GM19023 (cell line): ENCODE results near the gene SLC30A7.
A peak's percentile ranks its signal among the peaks of the same experiment; 100 is the strongest.
"Not testable (repeated sequence)": the region's sequence is repeated elsewhere in the genome, so short reads cannot be mapped to it uniquely, and the experiment has no call there.

Experiments
- ATAC-seq: cut with Tn5 transposase; IDR thresholded peaks from one replicate; pipeline ENCODE4 v1.9.1; 2021; ENCODE audit warnings: mild to moderate bottlenecking, moderate library complexity; ENCODE audit not compliant: unreplicated experiment

The SLC30A7 gene

GRCh38 chr1:100895540-100896480, at the start of gene SLC30A7:
TSS of gene SLC30A7 (plus strand) at chr1:100896090. CDS start at chr1:100896263, 173 bp downstream.
- peak; percentile 72 for ATAC-seq

GRCh38 chr1:100847361-100848082, 48.4 kb upstream of the SLC30A7 start:
- ATAC-seq, result no peak

GRCh38 chr1:100851726-100852125, 44.2 kb upstream of the SLC30A7 start:
- ATAC-seq, result no peak

DNA sequence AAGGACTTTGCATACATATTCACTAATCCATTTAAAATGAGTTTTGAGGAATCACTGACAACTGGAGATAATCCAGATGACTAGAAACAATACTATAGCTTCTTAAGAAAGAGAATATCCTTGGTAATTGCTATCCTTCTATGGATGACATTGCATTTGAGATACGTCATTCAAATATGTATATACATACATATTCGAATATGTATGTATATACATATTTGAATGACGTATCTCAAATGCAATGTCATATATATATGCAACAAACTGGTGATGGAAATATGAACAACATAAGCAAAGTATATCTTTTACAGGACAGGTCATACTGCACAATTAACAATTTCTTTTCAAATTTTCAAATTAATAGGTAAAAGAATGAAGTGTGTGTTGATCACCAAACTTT, 42.9 kb upstream of the SLC30A7 start:
- no peak for ATAC-seq

- not testable (repeated sequence) for ATAC-seq
These were observed 40.8 kb upstream of the SLC30A7 start for GRCh38 chr1:100855116-100855515.

DNA sequence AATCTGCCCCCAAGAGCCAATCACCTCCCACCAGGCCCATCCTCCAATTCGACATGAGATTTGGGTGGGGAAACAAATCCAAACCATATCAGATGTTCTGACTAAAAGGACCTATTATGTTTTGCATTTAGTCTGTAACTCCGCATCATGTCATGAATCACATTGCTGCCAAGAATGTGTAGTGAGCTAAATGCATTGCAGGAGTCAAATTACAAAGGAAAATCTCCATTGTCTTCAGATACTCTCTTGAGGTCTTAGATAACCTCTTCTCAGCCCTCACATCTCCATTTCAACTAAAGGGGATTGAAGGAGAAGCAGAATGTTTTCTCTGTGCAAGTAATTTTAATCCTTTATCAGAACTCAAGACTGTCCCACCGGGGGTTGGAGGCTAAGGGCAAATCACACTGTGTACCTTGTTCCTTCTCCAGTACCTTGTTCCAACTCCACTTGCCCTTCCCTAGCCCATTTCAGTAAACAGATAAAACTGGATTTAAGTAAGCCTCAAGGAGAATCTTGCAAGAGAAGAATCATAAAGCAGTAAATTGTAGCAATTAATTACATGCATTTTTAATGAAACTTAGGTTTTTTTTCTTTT, 35.4 kb upstream of the SLC30A7 start:
- ATAC-seq, result no peak

GRCh38 chr1:100861379-100861778, 34.5 kb upstream of the SLC30A7 start:
- no peak for ATAC-seq

- ATAC-seq, result no peak
These were observed 33.3 kb upstream of the SLC30A7 start for GRCh38 chr1:100862591-100862990.

DNA sequence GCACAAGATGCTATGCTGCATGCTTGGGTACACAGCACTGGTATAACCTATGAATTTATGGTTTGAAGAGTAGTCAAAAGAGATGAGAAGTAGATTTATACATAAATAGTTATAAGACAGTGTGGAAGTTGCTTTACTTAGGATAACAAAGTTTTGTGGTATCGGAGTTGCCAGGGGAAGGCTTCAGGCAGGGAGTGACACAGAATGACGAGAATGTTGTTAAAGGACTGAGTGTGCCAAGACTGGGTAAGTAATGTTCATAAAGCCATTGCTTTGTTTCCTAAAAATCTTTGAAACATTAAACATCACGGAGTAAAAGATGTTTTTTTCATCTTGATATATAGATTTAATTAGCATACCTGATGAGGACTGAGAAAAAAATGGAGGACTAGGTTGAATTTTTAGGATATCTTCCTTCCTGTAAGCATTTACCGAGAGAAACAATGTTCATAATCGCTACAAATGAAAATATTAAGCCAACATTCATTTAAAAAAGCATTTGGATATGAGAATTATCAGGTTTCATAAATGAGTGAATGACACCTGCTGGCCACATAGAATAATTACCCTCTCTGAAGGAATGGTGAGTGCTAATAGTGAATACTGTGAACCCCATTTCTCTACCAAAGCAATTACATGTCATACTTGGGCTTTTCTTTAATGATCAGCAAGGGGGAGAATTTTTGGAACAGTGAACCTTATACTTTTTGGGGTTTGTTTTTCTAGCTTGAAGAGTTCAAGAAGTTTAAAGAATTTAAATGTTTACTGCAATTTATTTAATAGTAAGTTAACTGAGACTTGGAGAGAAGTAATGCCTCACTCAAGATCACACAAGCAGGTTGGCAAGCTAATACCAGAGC, 29.6 kb upstream of the SLC30A7 start:
- no peak for ATAC-seq

DNA sequence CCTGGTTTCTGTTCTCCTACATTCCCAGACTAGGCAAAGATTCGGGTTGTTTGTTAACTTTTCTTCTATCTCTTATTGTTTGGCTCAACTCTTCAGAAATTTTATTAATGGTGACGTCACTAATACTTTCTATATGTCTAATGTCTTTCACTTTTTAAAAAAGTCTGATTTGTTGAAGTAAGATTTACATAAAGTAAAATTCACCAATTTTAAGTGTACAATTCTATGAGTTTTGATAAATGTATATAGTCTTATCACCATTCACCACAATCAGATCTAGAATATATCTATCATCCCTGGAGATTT, 29.0 kb upstream of the SLC30A7 start:
- ATAC-seq, result no peak

- no peak for ATAC-seq
These were observed 27.4 kb upstream of the SLC30A7 start for GRCh38 chr1:100868364-100868995.

DNA sequence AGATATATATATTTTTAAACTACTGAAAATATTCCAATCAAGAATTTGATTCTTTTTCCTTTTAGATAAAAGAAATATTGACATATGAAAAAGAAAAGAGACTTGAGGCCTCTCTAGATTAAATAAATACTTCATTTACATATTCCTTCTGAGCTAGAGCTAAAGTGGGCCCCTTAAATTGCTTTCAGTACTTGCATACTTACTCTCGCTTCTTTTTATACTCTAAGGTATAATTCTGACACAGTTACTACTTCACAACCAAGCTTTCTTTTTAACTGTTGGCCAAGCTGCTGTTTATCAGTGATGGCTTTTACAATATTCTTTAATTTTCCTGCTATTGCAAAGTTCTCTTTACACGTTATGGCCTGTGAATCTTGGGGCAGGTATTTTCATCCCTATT, 25.9 kb upstream of the SLC30A7 start:
- no peak for ATAC-seq

DNA sequence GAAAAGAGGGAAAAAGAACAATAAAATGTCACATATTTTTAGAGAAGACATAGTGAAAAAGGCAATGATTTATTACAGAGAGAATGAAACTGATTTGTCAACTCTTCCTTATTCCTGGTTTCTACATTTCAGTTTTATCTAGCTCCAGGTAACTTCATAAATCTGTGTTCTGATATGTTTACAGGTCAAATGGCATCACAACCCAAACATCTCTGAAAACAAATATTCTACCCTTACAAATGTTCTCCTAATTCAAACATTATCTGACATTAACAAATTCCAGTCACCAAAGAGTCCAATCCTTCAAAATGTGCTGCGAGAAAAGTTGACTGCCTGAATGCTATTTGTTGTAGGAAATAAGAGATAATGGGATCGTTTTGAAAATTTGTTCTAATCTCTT, 21.5 kb upstream of the SLC30A7 start:
- no peak for ATAC-seq

DNA sequence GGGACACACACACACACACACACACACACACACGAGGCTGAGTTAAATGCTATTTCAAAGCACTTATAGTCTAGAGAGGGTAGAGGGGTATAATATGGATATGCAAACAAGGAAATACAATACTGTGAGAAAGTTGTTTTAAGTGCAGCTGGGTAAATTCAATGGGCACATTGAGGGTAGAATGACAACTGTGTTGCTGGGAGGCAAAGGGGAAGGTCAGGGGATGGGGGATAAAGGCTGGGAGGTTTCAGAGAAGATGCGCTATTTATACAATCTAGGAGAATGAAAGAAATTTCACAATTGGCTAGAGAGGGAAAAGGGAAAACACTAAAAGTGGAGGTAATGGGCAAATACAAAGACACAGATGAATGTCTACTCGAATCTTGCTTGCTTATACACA, 20.7 kb upstream of the SLC30A7 start:
- ATAC-seq, result no peak

DNA sequence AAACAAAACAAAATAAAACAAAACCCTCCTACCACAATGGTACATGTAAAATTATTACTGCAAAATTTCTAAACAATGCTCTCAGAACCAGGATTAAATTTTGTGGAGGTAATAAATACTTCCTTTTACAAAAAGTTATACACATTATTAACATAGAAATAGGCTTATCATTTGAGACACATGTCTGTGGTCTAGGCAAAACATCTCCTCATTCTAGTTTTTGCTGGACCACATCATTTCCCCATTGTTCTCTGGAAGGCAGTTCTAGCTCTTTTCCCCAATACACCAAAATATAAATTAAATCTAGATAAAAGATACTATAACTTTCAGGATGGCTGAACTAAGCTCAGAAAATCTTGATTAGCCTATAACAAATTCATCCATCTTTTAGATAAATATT, 19.6 kb upstream of the SLC30A7 start:
- no peak for ATAC-seq

- no peak for ATAC-seq
These were observed 16.5 kb upstream of the SLC30A7 start for GRCh38 chr1:100879422-100879821.

DNA sequence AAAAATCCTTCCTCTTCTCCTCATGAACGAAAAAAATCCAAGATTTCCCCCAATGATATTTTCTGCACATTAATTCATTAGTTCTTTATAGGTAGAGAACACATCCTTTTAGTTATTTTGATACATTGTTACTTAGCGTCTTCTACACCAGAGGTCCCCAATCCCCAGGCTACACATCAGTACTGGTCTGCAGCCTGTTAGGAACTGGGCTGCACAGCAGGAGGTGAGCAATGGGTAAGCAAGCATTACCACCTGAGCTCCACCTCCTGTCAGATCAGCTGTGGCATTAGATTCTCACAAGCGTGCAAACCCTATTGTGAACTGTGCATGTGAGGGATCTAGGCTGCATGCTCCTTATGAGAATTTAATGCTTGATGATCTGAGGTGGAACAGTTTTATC, 14.2 kb upstream of the SLC30A7 start:
- no peak for ATAC-seq

GRCh38 chr1:100882698-100883097, 13.2 kb upstream of the SLC30A7 start:
- ATAC-seq, result no peak

DNA sequence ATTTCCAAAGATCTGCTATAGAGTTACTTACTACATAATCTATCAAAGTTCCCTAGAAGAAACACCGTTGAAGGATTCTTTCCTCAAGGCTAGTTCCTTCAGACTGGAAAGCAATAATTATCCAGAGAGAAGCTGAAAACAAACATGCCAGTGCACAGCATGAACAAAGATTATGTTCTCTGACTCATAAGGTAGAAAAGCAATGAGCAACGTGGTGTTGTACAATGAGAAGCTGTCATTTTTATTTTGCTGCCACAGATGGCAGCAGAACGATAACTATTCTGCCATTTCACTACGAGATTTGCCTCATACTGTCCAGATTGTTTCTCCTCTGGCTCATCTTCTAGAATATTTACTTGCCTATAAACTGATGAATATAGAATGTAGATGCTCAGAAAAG, 11.9 kb upstream of the SLC30A7 start:
- ATAC-seq, result no peak

- not testable (repeated sequence) for ATAC-seq
These were observed 6.9 kb upstream of the SLC30A7 start for GRCh38 chr1:100889007-100889406.
